Subcutaneous abdominal adipose tissue (tissue), 5 donors: ENCODE data around the gene DNASE1L2.

Experiments used
- H3K27ac ChIP-seq: one replicate; pipeline ENCODE4 v1.7.0; 2013; ENCODE audit warnings: low read depth, mild to moderate bottlenecking, inconsistent platforms, low read length, moderate library complexity
- H3K27me3 ChIP-seq, 5 donors: one replicate each; pipeline ENCODE4 v1.7.0; 2013; ENCODE audit warnings: low read length in 5 of 5, inconsistent platforms in 1 of 5; ENCODE audit not compliant: control insufficient read depth in 5 of 5, insufficient read depth in 4 of 5
- H3K36me3 ChIP-seq, 5 donors: one replicate each; pipeline ENCODE4 v1.7.0; 2013; ENCODE audit warnings: low read length in 5 of 5; ENCODE audit not compliant: control insufficient read depth in 5 of 5, insufficient read depth in 5 of 5
- H3K4me1 ChIP-seq, 5 donors: one replicate each; pipeline ENCODE4 v1.7.0; 2013; ENCODE audit warnings: low read length in 5 of 5, mild to moderate bottlenecking in 3 of 5, moderate library complexity in 1 of 5; ENCODE audit not compliant: control insufficient read depth in 5 of 5, insufficient read depth in 5 of 5
- H3K4me3 ChIP-seq, 5 donors: one replicate each; pipeline ENCODE4 v1.7.0; 2013; ENCODE audit warnings: low read length in 5 of 5, low read depth in 1 of 5
- H3K9ac ChIP-seq, 5 donors: one replicate each; pipeline ENCODE4 v1.7.0; 2013; ENCODE audit warnings: low read length in 5 of 5, mild to moderate bottlenecking in 4 of 5, moderate library complexity in 3 of 5
- H3K9me3 ChIP-seq, 5 donors: one replicate each; pipeline ENCODE4 v1.7.0; 2013; ENCODE audit warnings: low read length in 5 of 5; ENCODE audit not compliant: control insufficient read depth in 5 of 5
- donor health status: healthy.
- donor health status: healthy.
- donor health status: healthy.
- donor health status: healthy.
- donor health status: healthy.

DNASE1L2 gene

DNA sequence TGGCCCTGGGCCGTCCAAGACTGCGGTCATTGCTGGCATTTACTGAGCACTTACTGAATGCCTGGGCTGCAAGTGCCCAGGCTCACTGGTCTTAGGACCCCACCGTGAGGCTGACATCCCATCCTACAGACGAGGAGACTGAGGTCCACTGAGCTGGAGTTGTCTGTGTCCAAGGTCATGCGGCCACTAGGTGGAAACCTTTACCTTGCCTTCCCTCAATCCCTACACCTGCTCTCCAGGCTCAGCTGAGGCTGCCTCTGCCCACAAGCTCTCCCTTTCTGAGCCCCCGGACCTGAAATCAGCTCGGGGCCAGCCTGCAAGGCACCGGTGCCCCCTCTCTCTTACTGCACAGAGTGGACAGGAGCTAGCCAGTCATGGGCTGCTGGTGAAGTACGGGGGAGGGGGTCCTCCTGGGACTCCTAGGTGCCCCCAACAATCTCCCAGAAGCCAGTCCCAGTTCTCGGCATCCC, 41.4 kb upstream of the DNASE1L2 start:
- peaks cover 29 to 46% (median 38%) of the 10 kb centered on the region in 5 donors for H3K27me3 ChIP-seq
- H3K36me3 ChIP-seq = no peaks in the 10 kb centered on the region
- no peak overlapping the region for H3K27ac ChIP-seq
- no peaks in the 10 kb centered on the region for H3K9me3 ChIP-seq
- H3K9ac ChIP-seq = no peak overlapping the region
- no peak overlapping the region for H3K4me3 ChIP-seq
- peaks cover 0 to 10% (median 6%) of the 10 kb centered on the region in 5 donors for H3K4me1 ChIP-seq

DNA sequence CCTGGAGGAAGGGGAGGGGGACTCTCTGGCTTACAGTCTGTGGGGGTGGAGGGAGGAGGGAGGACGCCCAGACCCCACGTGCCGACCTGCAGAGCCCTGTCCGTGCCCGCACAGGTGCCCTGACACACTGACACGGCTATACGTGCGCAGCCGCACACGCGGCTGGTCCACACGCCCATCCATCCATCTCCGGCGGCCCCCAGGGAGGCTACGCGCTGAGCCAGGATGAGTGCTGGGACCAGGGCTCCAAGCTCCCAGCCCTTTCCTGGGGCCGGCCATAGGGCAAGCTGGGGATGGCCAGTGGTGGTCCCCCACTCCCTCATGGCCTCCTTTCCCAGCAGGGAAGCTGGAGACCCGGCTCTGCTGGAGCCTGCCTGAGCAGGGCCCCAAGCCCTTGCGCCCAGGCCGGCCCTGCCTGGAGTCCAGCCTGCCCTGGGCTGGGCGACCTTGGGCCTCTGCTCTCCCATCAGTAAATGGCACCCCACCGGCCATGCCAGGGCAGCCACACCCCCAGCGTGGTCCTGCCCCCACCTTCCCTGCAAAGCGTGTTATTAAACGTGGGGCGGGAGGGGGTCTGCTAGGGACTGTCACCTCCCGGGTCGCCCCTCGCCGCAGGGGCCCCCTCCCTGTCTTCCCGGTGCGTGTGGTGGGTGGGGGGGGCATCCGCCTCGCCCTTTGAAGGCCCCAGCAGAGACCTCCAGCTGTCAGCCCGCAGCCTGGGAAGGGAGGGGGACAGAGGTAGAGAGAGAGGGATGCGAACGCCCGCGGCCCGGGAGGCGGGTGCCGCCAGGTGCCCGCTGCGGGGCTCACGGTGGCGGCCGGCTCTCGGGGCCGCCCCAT, 40.7 kb upstream of the DNASE1L2 start:
- Histone ChIP-seq H3K27me3 (peaks cover 29 to 46% (median 38%) of the 10 kb centered on the region in 5 donors), H3K36me3 (no peaks in the 10 kb centered on the region), H3K4me1 (peaks cover 0 to 10% (median 6%) of the 10 kb centered on the region in 5 donors), H3K9ac (no peak overlapping the region), H3K9me3 (no peaks in the 10 kb centered on the region), H3K4me3 (peak overlapping the region in 2 of 5 donors; percentile 26 to 31), H3K27ac (no peak overlapping the region)

DNA sequence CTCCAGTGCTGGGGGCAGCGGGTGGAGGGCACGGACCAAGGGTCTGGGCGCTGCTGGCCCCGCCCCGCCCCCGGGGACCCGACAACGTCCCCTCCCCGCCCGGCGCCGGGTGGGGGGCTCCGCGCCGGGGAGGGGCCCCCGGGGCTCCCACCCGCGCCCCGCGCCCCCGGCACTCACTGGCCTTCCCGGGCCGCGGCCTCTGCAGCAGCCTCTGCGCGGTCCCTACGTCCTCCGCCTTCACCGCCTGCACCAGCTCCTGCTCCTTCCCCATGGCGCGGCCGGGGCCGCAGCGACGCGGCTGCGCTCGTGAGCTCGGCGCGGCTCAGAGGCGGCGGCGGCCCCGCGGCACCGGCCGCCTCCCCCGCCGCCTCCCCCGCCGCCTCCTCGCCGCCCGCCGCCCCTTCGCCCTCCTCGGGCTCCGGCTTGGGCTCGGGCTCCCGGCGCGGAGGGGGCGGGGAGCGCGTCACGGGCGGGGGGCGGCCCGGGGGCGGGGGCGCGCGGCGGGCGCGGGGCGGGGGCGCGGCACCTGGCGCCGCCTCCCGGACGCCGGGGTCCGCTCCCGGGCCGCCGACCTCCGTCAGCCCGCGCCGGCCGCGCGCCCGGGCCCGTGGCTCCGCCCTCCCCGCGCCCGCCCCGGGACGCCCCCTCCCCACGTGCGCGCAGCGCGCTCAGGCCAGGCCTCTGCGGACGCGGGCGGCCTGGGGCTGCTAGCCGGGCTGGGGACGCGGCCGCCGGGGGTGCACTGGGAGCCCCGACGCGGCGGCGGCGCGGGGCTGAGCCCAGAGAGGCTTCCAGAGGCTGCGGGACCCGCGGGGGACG, 39.9 kb upstream of the DNASE1L2 start, which contains the start of gene CASKIN1:
CASKIN1 (minus strand) TSS at position 444 of the 819 bp plus-strand sequence; CDS start at position 271, 173 bp downstream.
- peaks cover 0 to 10% (median 6%) of the 10 kb centered on the region in 5 donors for H3K4me1 ChIP-seq
- peak within 1 kb of the TSS in 2 of 5 donors; percentile 26 to 31 for H3K4me3 ChIP-seq
- H3K27me3 ChIP-seq = peaks cover 29 to 46% (median 38%) of the 10 kb centered on the region in 5 donors
- no peaks in the 10 kb centered on the region for H3K36me3 ChIP-seq
- no peak within 1 kb of the TSS for H3K27ac ChIP-seq
- H3K9me3 ChIP-seq = no peaks in the 10 kb centered on the region
- no peak within 1 kb of the TSS for H3K9ac ChIP-seq

DNA sequence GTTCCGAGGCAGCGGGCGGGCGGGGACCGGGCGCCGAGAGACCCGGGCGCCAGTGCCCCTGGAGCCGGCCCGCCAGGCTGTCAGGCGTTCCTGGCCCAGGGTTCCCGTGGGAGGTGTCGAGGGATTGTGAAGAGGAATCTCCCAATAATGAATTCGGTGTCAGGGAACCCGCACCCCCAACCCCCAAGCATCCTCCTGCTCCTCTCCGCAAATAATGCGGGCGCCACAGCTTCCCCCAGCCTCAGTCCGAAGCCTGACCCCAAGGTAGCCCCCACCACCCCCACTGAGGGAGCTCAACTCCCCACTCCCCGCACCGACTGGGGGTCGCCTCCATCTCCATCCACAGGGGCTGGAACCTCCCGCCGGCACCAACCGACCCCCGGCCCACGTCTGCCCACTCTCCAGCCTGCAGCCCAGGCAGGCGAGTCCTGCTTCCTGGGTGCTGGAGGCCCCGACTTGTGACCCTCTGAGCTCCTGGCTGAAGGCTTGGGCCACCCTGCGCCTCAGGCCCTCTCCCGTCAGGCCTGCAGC, 39.2 kb upstream of the DNASE1L2 start:
- Histone ChIP-seq H3K9ac (no peak overlapping the region), H3K4me3 (no peak overlapping the region), H3K27me3 (peaks cover 29 to 46% (median 38%) of the 10 kb centered on the region in 5 donors)

DNA sequence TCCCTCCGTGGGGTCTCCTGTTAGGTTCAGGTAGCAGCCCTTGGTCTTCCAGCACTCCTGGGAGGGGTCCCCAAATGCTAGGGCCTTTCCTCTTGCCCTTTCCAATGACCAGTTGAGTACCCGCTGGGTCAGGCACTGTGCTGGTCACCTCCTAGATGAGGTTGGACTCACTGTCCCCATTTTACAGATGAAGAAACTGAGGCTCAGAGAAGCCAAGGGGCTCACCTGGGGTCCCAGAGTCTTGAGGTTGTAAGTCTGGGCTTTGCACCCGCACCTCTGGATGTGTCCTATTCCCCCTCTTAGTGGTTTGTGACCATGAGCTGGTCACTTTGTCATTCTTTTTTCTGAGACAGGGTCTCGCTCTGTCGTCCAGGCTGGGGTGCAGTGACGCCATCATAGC, 38.5 kb upstream of the DNASE1L2 start:
- H3K9ac ChIP-seq = no peak overlapping the region
- H3K27ac ChIP-seq = no peak overlapping the region
- no peak overlapping the region for H3K4me3 ChIP-seq
- H3K27me3 ChIP-seq = peaks cover 29 to 46% (median 35%) of the 10 kb centered on the region in 5 donors
- H3K4me1 ChIP-seq = peaks cover 0 to 10% (median 6%) of the 10 kb centered on the region in 5 donors
- no peaks in the 10 kb centered on the region for H3K36me3 ChIP-seq
- H3K9me3 ChIP-seq = no peaks in the 10 kb centered on the region

More for the DNA sequence above, 39.2 kb upstream of the DNASE1L2 start:
- Histone ChIP-seq H3K36me3 (no peaks in the 10 kb centered on the region), H3K27ac (no peak overlapping the region), H3K9me3 (no peaks in the 10 kb centered on the region), H3K4me1 (peaks cover 0 to 10% (median 6%) of the 10 kb centered on the region in 5 donors)

DNA sequence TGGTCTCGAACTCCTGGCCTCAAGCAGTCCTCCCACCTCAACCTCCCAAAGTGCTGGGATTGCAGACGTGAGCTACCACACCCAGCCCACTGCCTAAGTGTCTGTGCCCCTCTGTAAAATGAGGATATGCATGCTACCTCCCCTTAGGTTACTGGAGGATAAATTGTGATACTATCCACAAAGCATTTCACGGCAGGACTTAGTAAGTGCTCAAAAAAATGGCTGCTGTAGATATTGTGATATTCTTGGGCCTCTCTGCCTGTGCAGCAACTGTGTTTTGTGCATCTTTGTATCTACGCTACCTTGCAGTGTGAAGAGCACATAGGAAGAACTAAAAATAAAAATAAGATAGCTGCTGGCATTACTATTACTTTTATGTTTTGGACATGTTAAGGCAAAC, 38.0 kb upstream of the DNASE1L2 start:
- Histone ChIP-seq H3K9me3 (no peaks in the 10 kb centered on the region), H3K27ac (no peak overlapping the region), H3K4me1 (peaks cover 0 to 10% (median 6%) of the 10 kb centered on the region in 5 donors), H3K27me3 (peaks cover 29 to 46% (median 35%) of the 10 kb centered on the region in 5 donors), H3K9ac (no peak overlapping the region), H3K36me3 (no peaks in the 10 kb centered on the region), H3K4me3 (no peak overlapping the region)

DNA sequence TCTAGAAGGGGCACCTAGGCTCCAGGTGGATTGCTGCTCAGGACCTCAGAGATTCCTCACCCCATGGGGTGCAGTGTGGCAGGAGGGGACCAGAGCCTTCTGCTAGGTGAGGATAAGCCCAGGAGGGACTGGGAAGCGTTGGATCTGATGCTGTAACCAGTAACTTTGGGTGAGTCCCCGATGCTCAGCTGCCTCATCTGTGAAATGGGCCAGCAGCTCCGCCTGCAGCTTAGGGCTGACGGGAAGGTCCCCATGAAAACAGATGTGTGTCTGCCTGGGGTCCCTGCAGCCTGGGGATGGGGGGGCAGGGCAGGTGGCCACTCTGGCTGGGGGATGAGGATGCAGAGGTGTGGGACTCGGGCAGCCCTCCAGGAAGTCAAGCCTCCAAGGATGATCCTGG, 37.1 kb upstream of the DNASE1L2 start:
- H3K4me3 ChIP-seq = no peak overlapping the region
- H3K36me3 ChIP-seq = no peaks in the 10 kb centered on the region
- no peaks in the 10 kb centered on the region for H3K9me3 ChIP-seq
- H3K27ac ChIP-seq = no peak overlapping the region
- H3K27me3 ChIP-seq = peaks cover 25 to 39% (median 29%) of the 10 kb centered on the region in 5 donors
- H3K9ac ChIP-seq = no peak overlapping the region
- peaks cover 0 to 10% (median 6%) of the 10 kb centered on the region in 5 donors for H3K4me1 ChIP-seq

DNA sequence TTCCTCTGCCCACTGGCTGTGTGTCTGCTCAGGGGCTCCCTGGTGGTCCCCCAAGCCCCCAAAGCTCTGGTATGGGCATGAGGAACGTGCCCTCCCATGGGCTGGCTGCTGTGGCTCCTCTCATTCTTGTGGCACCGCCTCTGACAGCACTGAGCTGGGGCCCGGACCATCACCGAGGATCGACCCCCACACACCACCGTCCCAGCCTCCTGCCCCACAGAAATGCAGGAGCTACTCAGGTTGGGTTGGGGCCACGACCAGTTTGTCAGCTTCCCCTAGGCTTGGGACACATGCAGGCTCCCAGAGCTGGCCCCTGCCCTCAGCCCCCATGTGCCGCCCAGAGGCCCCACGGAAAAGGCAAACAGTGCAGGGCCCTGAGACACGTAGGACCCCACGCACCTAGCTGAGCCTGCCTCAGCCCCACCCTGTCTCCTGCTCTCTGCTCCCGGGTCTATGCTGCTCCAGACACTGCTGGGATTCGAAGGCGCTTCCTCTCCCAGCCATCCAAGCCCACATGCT, 36.6 kb upstream of the DNASE1L2 start:
- peaks cover 22 to 33% (median 23%) of the 10 kb centered on the region in 5 donors for H3K27me3 ChIP-seq
- H3K4me1 ChIP-seq = peaks cover under 1 to 13% (median 8%) of the 10 kb centered on the region in 5 donors
- H3K27ac ChIP-seq = no peak overlapping the region
- H3K9ac ChIP-seq = no peak overlapping the region
- no peaks in the 10 kb centered on the region for H3K36me3 ChIP-seq
- no peak overlapping the region for H3K4me3 ChIP-seq
- H3K9me3 ChIP-seq = no peaks in the 10 kb centered on the region

DNA sequence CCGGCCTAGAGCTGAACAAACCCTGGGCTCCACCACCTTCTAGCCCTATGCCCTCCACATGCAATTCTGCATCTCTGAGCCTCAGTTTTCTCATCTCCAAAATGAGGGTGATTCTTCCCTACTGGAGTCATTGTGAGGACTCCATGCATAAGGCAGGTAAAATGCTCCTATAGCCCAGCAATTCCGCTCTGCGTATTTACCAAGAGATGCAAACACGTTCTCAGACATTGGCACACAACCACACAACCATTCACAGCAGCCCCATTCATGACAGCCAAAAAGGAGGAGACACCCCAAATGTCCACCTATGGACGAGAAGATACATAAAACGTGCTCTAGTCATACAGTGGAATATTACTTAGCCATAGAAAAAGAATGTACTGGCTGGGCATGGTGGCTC, 35.9 kb upstream of the DNASE1L2 start:
- Histone ChIP-seq H3K4me1 (peaks cover 2 to 16% (median 10%) of the 10 kb centered on the region in 5 donors), H3K36me3 (no peaks in the 10 kb centered on the region), H3K9ac (no peak overlapping the region), H3K9me3 (no peaks in the 10 kb centered on the region), H3K27ac (no peak overlapping the region), H3K4me3 (no peak overlapping the region), H3K27me3 (peaks cover 16 to 27% (median 17%) of the 10 kb centered on the region in 5 donors)
